ENCODE measurements around the gene HTR1D.

DNA sequence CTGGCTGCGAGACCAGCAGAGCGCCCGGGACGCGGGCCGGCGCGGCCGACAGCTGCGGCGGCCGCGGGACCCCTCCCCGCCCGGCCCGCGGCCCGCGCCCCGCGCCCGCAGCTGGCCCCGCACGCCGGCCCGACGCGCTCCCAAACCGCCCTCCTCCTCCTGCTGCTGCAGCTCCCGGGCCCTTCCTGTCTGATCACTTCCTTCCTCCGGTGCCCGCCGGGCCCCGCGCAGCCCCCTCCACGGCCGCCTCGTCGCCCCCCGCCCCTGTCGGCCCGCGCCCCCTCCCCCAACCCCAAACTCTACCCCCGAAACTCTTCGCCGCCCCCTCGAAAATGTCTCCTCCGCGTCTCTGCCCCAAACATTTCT is 49.2 kb downstream of the HTR1D start:
- TF ChIP-seq, protein P1, sequence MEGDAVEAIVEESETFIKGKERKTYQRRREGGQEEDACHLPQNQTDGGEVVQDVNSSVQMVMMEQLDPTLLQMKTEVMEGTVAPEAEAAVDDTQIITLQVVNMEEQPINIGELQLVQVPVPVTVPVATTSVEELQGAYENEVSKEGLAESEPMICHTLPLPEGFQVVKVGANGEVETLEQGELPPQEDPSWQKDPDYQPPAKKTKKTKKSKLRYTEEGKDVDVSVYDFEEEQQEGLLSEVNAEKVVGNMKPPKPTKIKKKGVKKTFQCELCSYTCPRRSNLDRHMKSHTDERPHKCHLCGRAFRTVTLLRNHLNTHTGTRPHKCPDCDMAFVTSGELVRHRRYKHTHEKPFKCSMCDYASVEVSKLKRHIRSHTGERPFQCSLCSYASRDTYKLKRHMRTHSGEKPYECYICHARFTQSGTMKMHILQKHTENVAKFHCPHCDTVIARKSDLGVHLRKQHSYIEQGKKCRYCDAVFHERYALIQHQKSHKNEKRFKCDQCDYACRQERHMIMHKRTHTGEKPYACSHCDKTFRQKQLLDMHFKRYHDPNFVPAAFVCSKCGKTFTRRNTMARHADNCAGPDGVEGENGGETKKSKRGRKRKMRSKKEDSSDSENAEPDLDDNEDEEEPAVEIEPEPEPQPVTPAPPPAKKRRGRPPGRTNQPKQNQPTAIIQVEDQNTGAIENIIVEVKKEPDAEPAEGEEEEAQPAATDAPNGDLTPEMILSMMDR (IDR thresholded peaks at IDR 0.05; ENCODE audit: low read depth, low read length, missing input control): no peak
- TF ChIP-seq GABPA (IDR thresholded peaks at IDR 0.05 in 1 of 2, conservative IDR thresholded peaks at IDR 0.05 in 1 of 2): no peak
- TF ChIP-seq RAD21 (IDR thresholded peaks at IDR 0.05): no peak
- no peak for TF ChIP-seq MAX (IDR thresholded peaks at IDR 0.05)
- TF ChIP-seq SP1 (IDR thresholded peaks at IDR 0.05): no peak
- TF ChIP-seq HNF4A (conservative IDR thresholded peaks at IDR 0.05): no peak
- TF ChIP-seq, protein P2, sequence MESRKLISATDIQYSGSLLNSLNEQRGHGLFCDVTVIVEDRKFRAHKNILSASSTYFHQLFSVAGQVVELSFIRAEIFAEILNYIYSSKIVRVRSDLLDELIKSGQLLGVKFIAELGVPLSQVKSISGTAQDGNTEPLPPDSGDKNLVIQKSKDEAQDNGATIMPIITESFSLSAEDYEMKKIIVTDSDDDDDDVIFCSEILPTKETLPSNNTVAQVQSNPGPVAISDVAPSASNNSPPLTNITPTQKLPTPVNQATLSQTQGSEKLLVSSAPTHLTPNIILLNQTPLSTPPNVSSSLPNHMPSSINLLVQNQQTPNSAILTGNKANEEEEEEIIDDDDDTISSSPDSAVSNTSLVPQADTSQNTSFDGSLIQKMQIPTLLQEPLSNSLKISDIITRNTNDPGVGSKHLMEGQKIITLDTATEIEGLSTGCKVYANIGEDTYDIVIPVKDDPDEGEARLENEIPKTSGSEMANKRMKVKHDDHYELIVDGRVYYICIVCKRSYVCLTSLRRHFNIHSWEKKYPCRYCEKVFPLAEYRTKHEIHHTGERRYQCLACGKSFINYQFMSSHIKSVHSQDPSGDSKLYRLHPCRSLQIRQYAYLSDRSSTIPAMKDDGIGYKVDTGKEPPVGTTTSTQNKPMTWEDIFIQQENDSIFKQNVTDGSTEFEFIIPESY (IDR thresholded peaks at IDR 0.05): no peak
- TF ChIP-seq, protein P3, sequence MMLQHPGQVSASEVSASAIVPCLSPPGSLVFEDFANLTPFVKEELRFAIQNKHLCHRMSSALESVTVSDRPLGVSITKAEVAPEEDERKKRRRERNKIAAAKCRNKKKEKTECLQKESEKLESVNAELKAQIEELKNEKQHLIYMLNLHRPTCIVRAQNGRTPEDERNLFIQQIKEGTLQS (IDR thresholded peaks at IDR 0.05): no peak
- no peak for TF ChIP-seq TAF1 (conservative IDR thresholded peaks at IDR 0.05)
- no peak for TF ChIP-seq YY1 (IDR thresholded peaks at IDR 0.05)
- TF ChIP-seq RXRA (IDR thresholded peaks at IDR 0.05): no peak
- TF ChIP-seq, protein P4, sequence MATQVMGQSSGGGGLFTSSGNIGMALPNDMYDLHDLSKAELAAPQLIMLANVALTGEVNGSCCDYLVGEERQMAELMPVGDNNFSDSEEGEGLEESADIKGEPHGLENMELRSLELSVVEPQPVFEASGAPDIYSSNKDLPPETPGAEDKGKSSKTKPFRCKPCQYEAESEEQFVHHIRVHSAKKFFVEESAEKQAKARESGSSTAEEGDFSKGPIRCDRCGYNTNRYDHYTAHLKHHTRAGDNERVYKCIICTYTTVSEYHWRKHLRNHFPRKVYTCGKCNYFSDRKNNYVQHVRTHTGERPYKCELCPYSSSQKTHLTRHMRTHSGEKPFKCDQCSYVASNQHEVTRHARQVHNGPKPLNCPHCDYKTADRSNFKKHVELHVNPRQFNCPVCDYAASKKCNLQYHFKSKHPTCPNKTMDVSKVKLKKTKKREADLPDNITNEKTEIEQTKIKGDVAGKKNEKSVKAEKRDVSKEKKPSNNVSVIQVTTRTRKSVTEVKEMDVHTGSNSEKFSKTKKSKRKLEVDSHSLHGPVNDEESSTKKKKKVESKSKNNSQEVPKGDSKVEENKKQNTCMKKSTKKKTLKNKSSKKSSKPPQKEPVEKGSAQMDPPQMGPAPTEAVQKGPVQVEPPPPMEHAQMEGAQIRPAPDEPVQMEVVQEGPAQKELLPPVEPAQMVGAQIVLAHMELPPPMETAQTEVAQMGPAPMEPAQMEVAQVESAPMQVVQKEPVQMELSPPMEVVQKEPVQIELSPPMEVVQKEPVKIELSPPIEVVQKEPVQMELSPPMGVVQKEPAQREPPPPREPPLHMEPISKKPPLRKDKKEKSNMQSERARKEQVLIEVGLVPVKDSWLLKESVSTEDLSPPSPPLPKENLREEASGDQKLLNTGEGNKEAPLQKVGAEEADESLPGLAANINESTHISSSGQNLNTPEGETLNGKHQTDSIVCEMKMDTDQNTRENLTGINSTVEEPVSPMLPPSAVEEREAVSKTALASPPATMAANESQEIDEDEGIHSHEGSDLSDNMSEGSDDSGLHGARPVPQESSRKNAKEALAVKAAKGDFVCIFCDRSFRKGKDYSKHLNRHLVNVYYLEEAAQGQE (IDR thresholded peaks at IDR 0.05): no peak
- TF ChIP-seq EGR1 (IDR thresholded peaks at IDR 0.05; ENCODE audit: low read depth in 2 of 2): no peak
- no peak for TF ChIP-seq JUND (IDR thresholded peaks at IDR 0.05)
